Bronchial epithelial cell (primary cell): ENCODE data around the gene ATP2B3. TPM values are rescaled to one million over a fixed set of nuclear protein-coding genes. Genes with fewer than 3 reads are reported as not detected.

Experiments
- DNase-seq: peaks from one replicate; pipeline ENCODE4 v3.0.0-alpha.2; 2010; ENCODE audit warnings: low read depth
- FAIRE-seq: peaks from 2 replicates; lab custom pipeline; 2011; peaks lifted over from hg19 to GRCh38; lab: Jason Lieb, UNC
- H3K27me3 ChIP-seq: 2 replicates; pipeline ENCODE4 v1.5.1; 2011; ENCODE audit warnings: low read length; ENCODE audit not compliant: control insufficient read depth, insufficient read depth
- H3K36me3 ChIP-seq: 2 replicates; pipeline ENCODE4 v1.5.1; 2011; ENCODE audit warnings: low read length; ENCODE audit not compliant: control insufficient read depth, insufficient read depth
- H3K4me3 ChIP-seq: 2 replicates; pipeline ENCODE4 v1.5.1; 2011; ENCODE audit warnings: mild to moderate bottlenecking, low read depth, low read length, control low read depth
- CTCF ChIP-seq: IDR thresholded peaks from 2 replicates; pipeline ENCODE4 v1.5.1; 2011; ENCODE audit warnings: mild to moderate bottlenecking, moderate library complexity, low read length, control low read depth, inconsistent platforms; ENCODE audit not compliant: insufficient read depth, severe bottlenecking
- total RNA-seq: library from RNA; depleted of rRNA; stranded (reverse); fragments of >200 nt; gene quantifications from 2 replicates; pipeline ENCODE4 v1.2.1, GENCODE V29; 2014

Gene ATP2B3
- total RNA-seq, 1 donor from 2014 or later: not detected

GRCh38 chrX:153621949-153622598 is 104.6 kb downstream of the ATP2B3 start:
- FAIRE-seq: no peak

GRCh38 chrX:153622661-153623309 is 105.3 kb downstream of the ATP2B3 start:
- no peak for FAIRE-seq
- DNase-seq: no peak
- Histone ChIP-seq H3K4me3 (no peak overlapping the region), H3K36me3 (no peaks in the 10 kb centered on the region), H3K27me3 (no peaks in the 10 kb centered on the region)
- no peak for TF ChIP-seq CTCF

More at GRCh38 chrX:153621949-153622598, 104.6 kb downstream of the ATP2B3 start:
- Histone ChIP-seq H3K27me3 (no peaks in the 10 kb centered on the region), H3K4me3 (no peak overlapping the region), H3K36me3 (no peaks in the 10 kb centered on the region)
- no peak for TF ChIP-seq CTCF
- DNase-seq: no peak

GRCh38 chrX:153623310-153624029 is 106.0 kb downstream of the ATP2B3 start:
- no peaks in the 10 kb centered on the region for H3K36me3 ChIP-seq
- no peak for TF ChIP-seq CTCF
- no peak overlapping the region for H3K4me3 ChIP-seq
- FAIRE-seq: no peak
- H3K27me3 ChIP-seq: no peaks in the 10 kb centered on the region
- no peak for DNase-seq

- no peak for FAIRE-seq
- DNase-seq: no peak
- Histone ChIP-seq H3K27me3 (no peaks in the 10 kb centered on the region), H3K36me3 (no peaks in the 10 kb centered on the region), H3K4me3 (no peak overlapping the region)
- no peak for TF ChIP-seq CTCF
Observed at GRCh38 chrX:153624196-153625091, 107.0 kb downstream of the ATP2B3 start.

- DNase-seq: no peak
- Histone ChIP-seq H3K36me3 (no peaks in the 10 kb centered on the region), H3K4me3 (no peak overlapping the region), H3K27me3 (no peaks in the 10 kb centered on the region)
- no peak for FAIRE-seq
- TF ChIP-seq CTCF: no peak
Observed at GRCh38 chrX:153625271-153626024, 108.0 kb downstream of the ATP2B3 start.
